Measurements from ENCODE around the gene TMEM248. TPM values are rescaled to one million over a fixed set of nuclear protein-coding genes. Genes with fewer than 3 reads are reported as not detected.
"Not testable (repeated sequence)": the region's sequence is repeated elsewhere in the genome, so short reads cannot be mapped to it uniquely, and the experiment has no call there.

The TMEM248 gene
- total RNA-seq, 1 donor from 2014 or later, result 98.0 TPM

DNA sequence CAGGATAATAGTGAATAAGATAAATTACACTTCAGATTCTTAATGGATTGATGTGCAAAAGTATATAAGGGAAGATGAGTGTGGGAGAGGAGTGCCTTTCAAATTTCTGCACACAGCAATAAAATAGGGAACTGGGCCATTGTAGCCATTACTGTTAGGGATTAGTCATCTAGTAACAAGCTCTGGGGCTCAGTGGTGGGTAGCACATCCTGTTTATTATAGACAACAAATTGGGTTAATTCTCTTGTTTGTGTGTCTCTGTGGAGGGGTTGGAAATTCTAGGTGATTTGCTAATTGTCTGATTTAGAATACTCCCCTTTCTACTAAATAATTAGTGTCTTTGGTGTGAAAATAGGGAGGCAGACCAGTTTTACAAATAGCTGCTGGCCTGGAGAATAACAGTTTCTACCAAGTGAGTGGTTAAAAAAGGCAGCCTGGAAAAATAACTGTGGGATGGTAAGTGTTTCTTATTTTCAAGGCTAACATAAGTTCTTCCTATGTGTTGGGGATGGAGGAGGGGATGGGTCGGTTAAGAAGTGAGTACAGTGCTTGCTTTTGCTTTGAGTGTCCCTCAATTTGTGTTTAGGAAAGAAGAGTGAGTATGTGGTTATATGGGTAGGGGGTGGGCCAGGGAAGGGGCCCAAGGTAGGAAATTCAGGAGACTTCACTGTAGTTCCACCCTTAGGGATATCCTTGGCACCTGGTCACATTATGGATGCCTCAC lies 43.3 kb upstream of the TMEM248 start:
- no peaks in the 10 kb centered on the region for H3K79me2 ChIP-seq (ENCODE audit: insufficient read depth, low read length)
- TF ChIP-seq, protein P1, sequence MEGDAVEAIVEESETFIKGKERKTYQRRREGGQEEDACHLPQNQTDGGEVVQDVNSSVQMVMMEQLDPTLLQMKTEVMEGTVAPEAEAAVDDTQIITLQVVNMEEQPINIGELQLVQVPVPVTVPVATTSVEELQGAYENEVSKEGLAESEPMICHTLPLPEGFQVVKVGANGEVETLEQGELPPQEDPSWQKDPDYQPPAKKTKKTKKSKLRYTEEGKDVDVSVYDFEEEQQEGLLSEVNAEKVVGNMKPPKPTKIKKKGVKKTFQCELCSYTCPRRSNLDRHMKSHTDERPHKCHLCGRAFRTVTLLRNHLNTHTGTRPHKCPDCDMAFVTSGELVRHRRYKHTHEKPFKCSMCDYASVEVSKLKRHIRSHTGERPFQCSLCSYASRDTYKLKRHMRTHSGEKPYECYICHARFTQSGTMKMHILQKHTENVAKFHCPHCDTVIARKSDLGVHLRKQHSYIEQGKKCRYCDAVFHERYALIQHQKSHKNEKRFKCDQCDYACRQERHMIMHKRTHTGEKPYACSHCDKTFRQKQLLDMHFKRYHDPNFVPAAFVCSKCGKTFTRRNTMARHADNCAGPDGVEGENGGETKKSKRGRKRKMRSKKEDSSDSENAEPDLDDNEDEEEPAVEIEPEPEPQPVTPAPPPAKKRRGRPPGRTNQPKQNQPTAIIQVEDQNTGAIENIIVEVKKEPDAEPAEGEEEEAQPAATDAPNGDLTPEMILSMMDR (IDR thresholded peaks at IDR 0.05; ENCODE audit: insufficient read depth, low read depth, low read length), result no peak
- no peak for TF ChIP-seq EZH2 (IDR thresholded peaks at IDR 0.05; ENCODE audit: insufficient read depth, low read length)
- no peak overlapping the region for H3K9ac ChIP-seq (ENCODE audit: low read length)
- no peak overlapping the region for H2AFZ ChIP-seq (ENCODE audit: low read depth, low read length)
- no peaks in the 10 kb centered on the region for H4K20me1 ChIP-seq (ENCODE audit: insufficient read depth, low read length)
- FAIRE-seq (no peak), DNase-seq (ENCODE audit: low read depth) (no peak)
- Mint-ChIP-seq H3K9me3 (ENCODE audit: unreplicated experiment) (no peaks in the 10 kb centered on the region), H3K4me1 (ENCODE audit: low read depth, unreplicated experiment) (peaks cover 7% of the 10 kb centered on the region), H3K4me3 (ENCODE audit: unreplicated experiment) (no peak overlapping the region), H3K27ac (ENCODE audit: unreplicated experiment) (no peak overlapping the region), H3K27me3 (ENCODE audit: low read depth, unreplicated experiment) (no peaks in the 10 kb centered on the region), H3K36me3 (ENCODE audit: low read depth, unreplicated experiment) (peaks cover 6% of the 10 kb centered on the region)
- no peaks in the 10 kb centered on the region for H3K4me1 ChIP-seq (ENCODE audit: insufficient read depth, low read length)
- no peaks in the 10 kb centered on the region for H3K27me3 ChIP-seq (ENCODE audit: insufficient read depth, low read length)
- no peak overlapping the region for H3K4me2 ChIP-seq (ENCODE audit: low read length)
- H3K4me3 ChIP-seq (ENCODE audit: insufficient read depth, low read depth, low read length), result no peak overlapping the region
- H3K27ac ChIP-seq (ENCODE audit: low read depth, low read length), result no peak overlapping the region
- H3K9me3 ChIP-seq (ENCODE audit: insufficient read depth, low read depth, low read length), result no peaks in the 10 kb centered on the region
- no peaks in the 10 kb centered on the region for H3K36me3 ChIP-seq (ENCODE audit: insufficient read depth, low read length)

DNA sequence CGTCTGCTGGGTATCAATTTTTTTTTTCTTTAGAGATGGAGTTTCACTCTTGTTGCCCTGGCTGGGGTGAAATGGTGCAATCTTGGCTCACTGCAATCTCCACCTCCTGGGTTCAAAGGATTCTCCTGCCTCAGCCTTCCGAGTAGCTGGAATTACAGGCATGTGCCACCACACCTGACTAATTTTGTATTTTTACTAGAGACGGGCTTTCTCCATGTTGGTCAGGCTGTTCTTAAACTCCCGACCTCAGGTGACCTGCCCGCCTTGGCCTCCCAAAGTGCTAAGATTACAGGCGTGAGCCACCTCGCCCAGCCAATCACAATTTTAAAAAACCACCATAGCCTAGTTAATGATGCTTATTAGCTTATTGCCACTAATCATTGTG lies 42.7 kb upstream of the TMEM248 start:
- H3K4me1 Mint-ChIP-seq (ENCODE audit: low read depth, unreplicated experiment); H3K27ac ChIP-seq (ENCODE audit: low read depth, low read length); H2AFZ ChIP-seq (ENCODE audit: low read depth, low read length); FAIRE-seq; H3K36me3 Mint-ChIP-seq (ENCODE audit: low read depth, unreplicated experiment); DNase-seq (ENCODE audit: low read depth); H3K27ac Mint-ChIP-seq (ENCODE audit: unreplicated experiment); H3K4me3 ChIP-seq (ENCODE audit: insufficient read depth, low read depth, low read length); H4K20me1 ChIP-seq (ENCODE audit: insufficient read depth, low read length); H3K27me3 ChIP-seq (ENCODE audit: insufficient read depth, low read length); H3K4me3 Mint-ChIP-seq (ENCODE audit: unreplicated experiment); H3K9me3 Mint-ChIP-seq (ENCODE audit: unreplicated experiment); H3K4me1 ChIP-seq (ENCODE audit: insufficient read depth, low read length); H3K27me3 Mint-ChIP-seq (ENCODE audit: low read depth, unreplicated experiment); H3K36me3 ChIP-seq (ENCODE audit: insufficient read depth, low read length); H3K9ac ChIP-seq (ENCODE audit: low read length); H3K4me2 ChIP-seq (ENCODE audit: low read length); H3K9me3 ChIP-seq (ENCODE audit: insufficient read depth, low read depth, low read length); H3K79me2 ChIP-seq (ENCODE audit: insufficient read depth, low read length): not testable (repeated sequence)

DNA sequence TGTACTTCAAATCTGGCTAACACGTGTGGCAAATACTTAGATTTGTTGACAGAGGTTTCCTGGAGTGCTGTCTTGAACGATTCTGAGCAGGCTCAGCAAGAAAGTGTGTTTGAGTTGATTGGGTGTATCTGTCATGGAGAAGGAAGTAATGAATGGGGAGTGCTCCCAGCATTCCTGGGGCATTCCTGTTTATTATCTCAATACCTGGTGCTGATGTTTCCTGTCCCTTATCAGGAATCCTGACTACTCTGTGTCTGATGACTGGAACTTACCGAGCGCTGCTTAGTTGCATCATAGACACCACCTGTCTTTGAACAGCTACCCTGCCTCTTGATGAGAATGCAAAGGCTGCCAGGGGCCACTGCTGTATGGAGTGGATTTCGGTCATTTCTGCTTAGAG lies 41.0 kb upstream of the TMEM248 start:
- Histone ChIP-seq H3K36me3 (ENCODE audit: insufficient read depth, low read length) (no peaks in the 10 kb centered on the region), H3K79me2 (ENCODE audit: insufficient read depth, low read length) (no peaks in the 10 kb centered on the region), H3K4me1 (ENCODE audit: insufficient read depth, low read length) (no peaks in the 10 kb centered on the region), H3K27me3 (ENCODE audit: insufficient read depth, low read length) (no peaks in the 10 kb centered on the region), H3K4me2 (ENCODE audit: low read length) (no peak overlapping the region), H3K4me3 (ENCODE audit: insufficient read depth, low read depth, low read length) (no peak overlapping the region), H2AFZ (ENCODE audit: low read depth, low read length) (no peak overlapping the region), H3K9me3 (ENCODE audit: insufficient read depth, low read depth, low read length) (no peaks in the 10 kb centered on the region), H3K27ac (ENCODE audit: low read depth, low read length) (no peak overlapping the region), H3K9ac (ENCODE audit: low read length) (no peak overlapping the region), H4K20me1 (ENCODE audit: insufficient read depth, low read length) (no peaks in the 10 kb centered on the region)
- H3K27me3 Mint-ChIP-seq (ENCODE audit: low read depth, unreplicated experiment), result no peaks in the 10 kb centered on the region
- H3K4me3 Mint-ChIP-seq (ENCODE audit: unreplicated experiment), result no peak overlapping the region
- H3K9me3 Mint-ChIP-seq (ENCODE audit: unreplicated experiment), result no peaks in the 10 kb centered on the region
- DNase-seq (ENCODE audit: low read depth) (no peak), FAIRE-seq (no peak)
- H3K27ac Mint-ChIP-seq (ENCODE audit: unreplicated experiment), result no peak overlapping the region
- H3K4me1 Mint-ChIP-seq (ENCODE audit: low read depth, unreplicated experiment), result peaks cover 7% of the 10 kb centered on the region
- H3K36me3 Mint-ChIP-seq (ENCODE audit: low read depth, unreplicated experiment), result peaks cover 10% of the 10 kb centered on the region
- TF ChIP-seq, protein P1 (IDR thresholded peaks at IDR 0.05; ENCODE audit: insufficient read depth, low read depth, low read length), result no peak
- no peak for TF ChIP-seq EZH2 (IDR thresholded peaks at IDR 0.05; ENCODE audit: insufficient read depth, low read length)

DNA sequence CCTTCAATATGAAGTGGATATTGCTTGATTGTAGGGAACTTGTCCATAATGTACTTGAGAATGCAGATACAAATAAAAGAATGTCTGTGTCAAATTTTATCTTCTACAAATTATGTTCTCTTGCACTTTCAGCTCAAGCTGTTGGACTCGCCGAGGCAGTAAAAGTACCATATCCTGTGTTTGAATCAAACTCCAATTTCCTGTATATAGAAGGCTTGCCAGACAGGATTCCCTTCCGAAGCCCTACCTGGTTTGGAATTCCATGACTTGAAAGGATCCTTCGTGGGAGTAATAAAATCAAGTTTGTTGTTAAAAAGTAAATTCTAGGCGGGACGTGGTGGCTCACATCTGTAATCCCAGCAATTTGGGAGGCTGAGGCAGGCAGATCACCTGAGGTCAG lies 40.4 kb upstream of the TMEM248 start:
- H3K27me3 Mint-ChIP-seq (ENCODE audit: low read depth, unreplicated experiment); H3K27ac Mint-ChIP-seq (ENCODE audit: unreplicated experiment); H4K20me1 ChIP-seq (ENCODE audit: insufficient read depth, low read length); H3K79me2 ChIP-seq (ENCODE audit: insufficient read depth, low read length); H3K9me3 ChIP-seq (ENCODE audit: insufficient read depth, low read depth, low read length); H3K4me3 Mint-ChIP-seq (ENCODE audit: unreplicated experiment); H3K4me1 ChIP-seq (ENCODE audit: insufficient read depth, low read length); H3K36me3 ChIP-seq (ENCODE audit: insufficient read depth, low read length); DNase-seq (ENCODE audit: low read depth); H3K4me2 ChIP-seq (ENCODE audit: low read length); FAIRE-seq; H3K9me3 Mint-ChIP-seq (ENCODE audit: unreplicated experiment); H3K27ac ChIP-seq (ENCODE audit: low read depth, low read length); H3K4me3 ChIP-seq (ENCODE audit: insufficient read depth, low read depth, low read length); H3K27me3 ChIP-seq (ENCODE audit: insufficient read depth, low read length); H2AFZ ChIP-seq (ENCODE audit: low read depth, low read length); H3K4me1 Mint-ChIP-seq (ENCODE audit: low read depth, unreplicated experiment); H3K9ac ChIP-seq (ENCODE audit: low read length): not testable (repeated sequence)
- H3K36me3 Mint-ChIP-seq (ENCODE audit: low read depth, unreplicated experiment), result peaks cover 10% of the 10 kb centered on the region

Data from astrocyte (in vitro differentiated cells and primary cell).